Spleen (tissue), 7 donors: ENCODE data around the gene TOP2B.

Source experiments
- CTCF ChIP-seq, 11 experiments: fragments of 200-600 bp in 7 of 11; fragments of 450-650 bp in 4 of 11; sonication (generic) in 4 of 11; IDR thresholded peaks in 8 of 11; conservative IDR thresholded peaks in 3 of 11; 1 replicate in 7 of 11; 2 replicates in 4 of 11; pipeline versions ENCODE4 v1.4.0 to v1.8.0; 2016 to 2021; ENCODE audit warnings: antibody characterized with exemption in 11 of 11, inconsistent platforms in 4 of 11, mild to moderate bottlenecking in 1 of 11
- POLR2A ChIP-seq, 3 donors: fragments of 450-650 bp; IDR thresholded peaks; one replicate each; pipeline ENCODE4 v1.5.1; 2017; ENCODE audit warnings: antibody characterized with exemption in 3 of 3, mild to moderate bottlenecking in 1 of 3
- donor health status: DM: no; HTN: no; CAD: no; lungs with moderate emphysema.
- donor health status: DM: no; HTN: no; CAD: no.
- donor health status: DM: no; HTN: no; CAD: no.

GRCh38 chr3:25662736-25663320, 1.9 kb downstream of the TOP2B start:
- TF ChIP-seq CTCF (IDR thresholded peaks at IDR 0.05 in 8 of 11, conservative IDR thresholded peaks at IDR 0.05 in 3 of 11) (no peak), POLR2A (IDR thresholded peaks at IDR 0.05) (no peak)
